ENCODE measurements around the gene FNDC5.
A peak's percentile ranks its signal among the peaks of the same experiment; 100 is the strongest.

Gene FNDC5

DNA sequence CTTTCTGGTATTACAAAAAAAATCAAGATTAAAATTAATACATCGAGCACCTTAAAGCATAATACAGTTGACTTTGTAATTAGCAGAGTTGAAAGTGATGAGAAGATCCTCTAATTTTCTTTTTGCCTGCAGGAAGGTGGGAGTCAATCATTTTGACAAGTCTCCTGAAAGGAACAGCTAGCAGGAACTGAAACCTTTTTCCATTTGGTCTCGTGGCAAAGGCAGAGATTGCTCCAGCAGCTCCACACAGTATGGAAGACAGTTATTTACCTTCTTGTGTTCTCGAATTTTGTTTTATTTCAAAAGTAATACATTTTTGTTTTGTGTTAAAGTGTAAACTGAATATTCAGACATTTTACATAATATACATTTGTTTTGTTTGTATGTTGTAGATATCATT is 45.5 kb downstream of the FNDC5 start:
- TF ChIP-seq, protein P1, sequence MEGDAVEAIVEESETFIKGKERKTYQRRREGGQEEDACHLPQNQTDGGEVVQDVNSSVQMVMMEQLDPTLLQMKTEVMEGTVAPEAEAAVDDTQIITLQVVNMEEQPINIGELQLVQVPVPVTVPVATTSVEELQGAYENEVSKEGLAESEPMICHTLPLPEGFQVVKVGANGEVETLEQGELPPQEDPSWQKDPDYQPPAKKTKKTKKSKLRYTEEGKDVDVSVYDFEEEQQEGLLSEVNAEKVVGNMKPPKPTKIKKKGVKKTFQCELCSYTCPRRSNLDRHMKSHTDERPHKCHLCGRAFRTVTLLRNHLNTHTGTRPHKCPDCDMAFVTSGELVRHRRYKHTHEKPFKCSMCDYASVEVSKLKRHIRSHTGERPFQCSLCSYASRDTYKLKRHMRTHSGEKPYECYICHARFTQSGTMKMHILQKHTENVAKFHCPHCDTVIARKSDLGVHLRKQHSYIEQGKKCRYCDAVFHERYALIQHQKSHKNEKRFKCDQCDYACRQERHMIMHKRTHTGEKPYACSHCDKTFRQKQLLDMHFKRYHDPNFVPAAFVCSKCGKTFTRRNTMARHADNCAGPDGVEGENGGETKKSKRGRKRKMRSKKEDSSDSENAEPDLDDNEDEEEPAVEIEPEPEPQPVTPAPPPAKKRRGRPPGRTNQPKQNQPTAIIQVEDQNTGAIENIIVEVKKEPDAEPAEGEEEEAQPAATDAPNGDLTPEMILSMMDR (IDR thresholded peaks at IDR 0.05; ENCODE audit: low read length, missing control alignments), result no peak
- no peak overlapping the region for H3K4me3 ChIP-seq (replicated peaks; ENCODE audit: low read depth, low read length)
- no peak for DNase-seq (ENCODE audit: low read depth)

DNA sequence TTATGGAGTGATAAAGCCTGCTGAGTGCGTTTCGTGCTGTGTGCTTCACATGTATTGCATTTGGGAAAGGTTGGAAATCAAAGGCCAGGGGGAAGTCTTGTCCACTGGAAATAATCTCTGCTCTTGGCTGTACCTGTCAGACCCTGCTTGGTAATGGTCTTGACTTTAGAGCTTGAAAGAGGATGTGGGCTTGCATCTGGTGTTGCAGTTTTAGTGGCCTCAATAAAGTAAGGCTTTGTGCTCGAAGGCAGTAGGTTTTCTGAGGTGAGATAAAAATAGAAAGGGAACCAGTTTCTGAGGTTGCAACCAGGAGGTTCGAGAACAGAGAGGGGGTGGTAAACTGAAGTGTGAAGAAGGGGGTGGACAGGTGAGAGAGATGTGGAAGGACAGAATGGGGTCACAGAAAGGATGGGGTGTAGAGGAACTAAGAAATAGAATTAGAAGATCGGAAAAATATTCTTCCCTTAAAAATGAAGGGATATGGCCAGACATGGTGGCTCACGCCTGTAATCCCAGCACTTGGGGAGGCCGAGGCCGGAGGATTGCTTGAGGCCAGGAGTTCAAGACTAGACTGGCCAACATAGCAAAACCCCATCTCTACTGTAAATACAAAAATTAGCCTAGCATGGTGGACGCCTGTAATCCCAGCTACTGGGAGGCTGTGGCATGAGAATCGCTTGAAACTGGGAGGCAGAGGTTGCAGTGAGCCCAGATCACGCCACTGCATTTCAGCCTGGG is 51.7 kb downstream of the FNDC5 start:
- H3K4me3 ChIP-seq (replicated peaks; ENCODE audit: low read depth, low read length), result peak overlapping the region; percentile 99
- TF ChIP-seq, protein P1 (IDR thresholded peaks at IDR 0.05; ENCODE audit: low read length, missing control alignments), result no peak
- no peak for DNase-seq (ENCODE audit: low read depth)

DNA sequence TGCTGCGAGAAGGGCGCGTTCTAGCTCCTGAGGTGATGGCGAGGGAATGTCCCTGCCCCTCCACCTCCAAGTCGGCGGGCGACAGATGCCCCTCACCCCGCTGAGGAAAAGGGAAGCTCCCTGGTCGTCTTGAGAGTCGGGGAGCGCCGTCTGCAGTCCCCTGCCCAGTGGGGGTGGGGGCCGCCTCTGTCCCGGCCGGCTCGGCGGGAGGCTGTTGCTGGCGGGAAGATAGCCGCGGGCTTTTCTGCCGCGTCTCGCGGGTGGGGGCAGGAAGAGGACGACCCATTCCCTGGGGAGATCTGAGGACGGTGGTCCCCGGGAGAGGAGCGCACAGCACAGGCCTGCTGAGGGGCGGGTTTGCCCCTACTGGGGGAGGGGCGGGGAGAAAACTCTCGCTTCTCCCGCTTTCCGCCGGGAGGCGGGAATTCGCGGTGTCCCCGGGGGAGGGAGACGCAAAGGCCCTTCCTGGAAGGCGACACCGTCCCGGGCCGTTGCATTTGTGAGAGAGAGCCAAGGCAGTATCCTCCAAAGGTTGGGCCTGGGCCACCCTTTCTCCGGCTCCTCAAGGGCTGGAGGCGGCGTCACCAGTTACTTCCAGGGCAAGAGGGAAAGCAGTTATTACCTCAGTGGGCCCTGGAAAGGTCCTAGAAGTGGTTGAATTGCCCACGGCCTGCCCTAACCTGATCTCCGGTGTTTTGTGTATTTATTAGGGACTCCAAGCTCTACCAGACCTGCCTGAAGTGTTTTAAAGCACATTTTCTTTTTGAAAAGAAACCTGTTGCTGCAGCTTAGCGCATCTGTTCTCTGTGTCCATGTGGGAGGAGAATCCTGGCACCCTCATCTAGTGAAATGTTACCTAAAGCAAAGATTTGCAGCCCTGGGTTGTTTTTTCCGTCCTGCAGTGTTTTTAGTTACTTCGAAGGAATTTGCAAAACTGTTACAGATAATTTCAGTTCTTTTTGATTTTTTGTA is 52.6 kb downstream of the FNDC5 start:
- peak; percentile 39 for DNase-seq (ENCODE audit: low read depth)
- H3K4me3 ChIP-seq (replicated peaks; ENCODE audit: low read depth, low read length), result peak overlapping the region; percentile 99
- TF ChIP-seq, protein P1 (IDR thresholded peaks at IDR 0.05; ENCODE audit: low read length, missing control alignments), result no peak

DNA sequence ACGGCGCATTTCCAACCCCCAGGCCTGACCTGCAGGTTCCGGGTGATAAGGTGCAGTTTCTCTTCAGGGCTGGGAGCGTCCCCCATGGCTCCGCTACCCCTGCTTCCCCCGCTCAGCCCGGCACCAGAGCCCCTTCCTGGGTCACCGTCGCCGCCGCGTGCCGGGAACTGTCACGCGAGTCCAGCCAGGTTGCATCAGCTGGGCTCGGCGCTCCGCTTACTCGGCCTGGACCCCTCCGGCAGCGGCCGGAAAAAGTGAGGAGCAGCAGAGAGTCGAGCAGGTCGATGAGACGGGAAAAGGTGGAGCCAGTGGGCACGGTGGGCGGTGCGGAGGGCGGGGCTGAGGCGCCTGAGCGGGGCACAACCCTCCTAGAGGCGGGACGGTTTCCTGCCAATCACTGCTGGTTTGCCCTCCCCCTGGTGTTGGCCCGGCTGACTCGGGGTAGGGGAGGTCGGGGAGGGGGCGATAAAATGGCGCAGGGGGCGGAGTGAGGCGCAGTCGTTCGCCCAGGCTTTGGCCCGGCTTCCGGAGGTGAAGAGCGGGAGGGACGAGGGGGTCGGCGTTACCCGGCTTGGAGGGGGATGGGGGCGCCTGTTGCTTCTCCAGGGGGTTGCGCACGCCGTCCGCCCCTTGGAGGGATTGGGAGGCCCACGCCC is 53.4 kb downstream of the FNDC5 start, which contains the start of the genes S100PBP and YARS1:
Gene S100PBP (plus strand): TSS at position 495 of the 656 bp plus-strand sequence. CDS start 8,447 bp downstream, outside the sequence.
Gene YARS1 (minus strand): TSS at position 200 of the 656 bp plus-strand sequence. CDS start 114 bp downstream, at position 86.
- peak within 1 kb of the TSS; percentile 99 for H3K4me3 ChIP-seq (replicated peaks; ENCODE audit: low read depth, low read length)
- peak; percentile 98 for DNase-seq (ENCODE audit: low read depth)
- TF ChIP-seq, protein P1 (IDR thresholded peaks at IDR 0.05; ENCODE audit: low read length, missing control alignments), result no peak

DNA sequence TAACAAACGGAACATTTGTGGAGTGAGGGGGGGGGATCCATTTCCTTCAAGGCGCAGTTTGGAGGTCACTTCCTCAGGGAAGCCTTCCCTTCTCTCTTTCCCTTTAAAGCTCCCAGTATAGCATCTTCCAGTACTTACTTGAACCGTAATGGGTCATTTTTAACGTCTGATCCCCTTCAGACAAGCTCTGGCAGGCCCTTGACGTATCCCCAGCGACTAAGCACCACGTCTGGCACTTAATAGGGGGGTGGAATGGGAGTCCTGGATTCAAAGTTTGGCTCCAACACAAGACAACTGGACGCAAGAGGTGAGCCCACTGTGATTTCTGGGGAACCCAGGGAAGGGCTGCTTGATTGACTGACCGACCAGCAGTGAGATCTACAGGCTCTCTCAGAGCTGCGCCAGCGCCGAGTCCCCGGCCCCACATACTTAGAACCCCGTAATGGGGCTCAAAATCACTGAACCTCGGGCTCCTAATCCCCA is 54.0 kb downstream of the FNDC5 start:
- TF ChIP-seq, protein P1 (IDR thresholded peaks at IDR 0.05; ENCODE audit: low read length, missing control alignments), result no peak
- peak overlapping the region; percentile 99 for H3K4me3 ChIP-seq (replicated peaks; ENCODE audit: low read depth, low read length)
- DNase-seq (ENCODE audit: low read depth), result peak; percentile 49

DNA sequence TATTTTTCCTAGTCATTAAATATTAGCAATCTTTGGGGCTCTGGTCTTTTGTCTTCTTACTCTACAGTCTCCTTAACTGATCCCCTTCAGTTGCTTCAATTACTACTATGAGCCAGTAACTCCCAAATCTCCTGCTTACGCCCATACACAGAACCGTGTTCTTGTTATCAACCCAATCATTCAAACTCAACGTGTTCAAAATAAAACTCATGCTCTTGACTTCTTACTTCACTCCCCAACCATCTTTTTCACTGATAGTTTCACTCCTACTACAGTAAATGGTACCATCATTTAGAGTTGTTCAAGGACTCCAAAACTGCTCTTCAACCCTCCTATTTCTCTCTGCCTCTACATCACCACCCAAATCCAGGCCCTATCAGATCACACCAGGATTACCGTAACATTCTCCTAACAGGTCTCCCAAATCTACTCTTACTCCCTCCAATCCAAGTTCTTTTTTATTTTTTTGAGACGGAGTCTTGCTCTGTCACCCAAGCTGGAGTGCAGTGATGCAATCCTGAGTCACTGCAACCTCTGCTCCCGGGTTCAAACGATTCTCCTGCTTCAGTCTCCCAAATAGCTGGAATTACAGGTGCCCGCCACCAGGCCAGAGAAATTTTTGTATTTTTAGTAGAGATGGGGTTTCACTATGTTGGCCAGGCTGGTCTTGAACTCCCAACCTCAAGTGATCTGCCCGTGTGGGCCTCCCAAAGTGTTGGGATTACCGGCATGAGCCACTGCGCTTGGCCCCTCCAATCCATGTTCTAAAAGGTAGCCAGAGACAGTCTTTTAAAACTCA is 56.6 kb downstream of the FNDC5 start:
- peak; percentile 57 for DNase-seq (ENCODE audit: low read depth)
- TF ChIP-seq, protein P1 (IDR thresholded peaks at IDR 0.05; ENCODE audit: low read length, missing control alignments), result no peak
- H3K4me3 ChIP-seq (replicated peaks; ENCODE audit: low read depth, low read length), result no peak overlapping the region
